Right atrium auricular region (tissue), 2 donors: Measurements from ENCODE around the gene SNX7. TPM values are rescaled to one million over a fixed set of nuclear protein-coding genes. Genes with fewer than 3 reads are reported as not detected.

Source experiments
- DNase-seq: peaks from one replicate; pipeline ENCODE4 v3.0.0-alpha.2; 2019; ENCODE audit warnings: low spot score
- H3K27ac ChIP-seq, 2 donors: fragments of 200-600 bp; sonication (generic); 1 replicate in 1 of 2; 2 replicates in 1 of 2; pipeline ENCODE4 v1.5.1; 2016 to 2019
- H3K27me3 ChIP-seq, 2 donors: fragments of 200-600 bp; sonication (generic); one replicate each; pipeline versions ENCODE4 v1.5.1 to v1.6.0; 2017 to 2019
- H3K36me3 ChIP-seq: fragments of 200-600 bp; sonication (generic); one replicate; pipeline ENCODE4 v1.5.1; 2016
- H3K4me1 ChIP-seq, 2 donors: fragments of 200-600 bp; sonication (generic); one replicate each; pipeline versions ENCODE4 v1.5.1 to v1.6.0; 2017 to 2019
- H3K4me3 ChIP-seq, 2 donors: fragments of 200-600 bp; sonication (generic); 1 replicate in 1 of 2; 2 replicates in 1 of 2; pipeline ENCODE4 v1.5.1; 2017 to 2019; ENCODE audit warnings: mild to moderate bottlenecking in 1 of 2, moderate library complexity in 1 of 2
- H3K9me3 ChIP-seq, 2 donors: fragments of 200-600 bp; sonication (generic); one replicate each; pipeline ENCODE4 v1.5.1; 2019
- CTCF ChIP-seq, 2 donors: fragments of 200-600 bp; sonication (generic); IDR thresholded peaks; one replicate each; pipeline ENCODE4 v1.5.1; 2019; ENCODE audit warnings: antibody characterized with exemption in 2 of 2
- total RNA-seq, 2 donors: library from RNA; depleted of rRNA; stranded (reverse); fragments of >200 nt; gene quantifications; one replicate each; pipeline ENCODE4 v1.1.0, GENCODE V29; 2016

Gene SNX7
- total RNA-seq, 2 donors from 2014 or later = 17.7 to 25.0 TPM

- H3K27ac ChIP-seq = no peak overlapping the region
- TF ChIP-seq CTCF (IDR thresholded peaks at IDR 0.05) = no peak
- H3K4me1 ChIP-seq = peaks cover 0 to 5% of the 10 kb centered on the region in 2 donors
- no peaks in the 10 kb centered on the region for H3K36me3 ChIP-seq
- H3K9me3 ChIP-seq = no peaks in the 10 kb centered on the region
- no peak overlapping the region for H3K4me3 ChIP-seq
- no peaks in the 10 kb centered on the region for H3K27me3 ChIP-seq
- DNase-seq = no peak
These were observed 104.7 kb downstream of the SNX7 start for GRCh38 chr1:98766255-98766654.

- H3K4me3 ChIP-seq = no peak overlapping the region
- no peak overlapping the region for H3K27ac ChIP-seq
- H3K27me3 ChIP-seq = no peaks in the 10 kb centered on the region
- DNase-seq = no peak
- H3K36me3 ChIP-seq = no peaks in the 10 kb centered on the region
- H3K9me3 ChIP-seq = no peaks in the 10 kb centered on the region
- TF ChIP-seq CTCF (IDR thresholded peaks at IDR 0.05) = no peak
- no peaks in the 10 kb centered on the region for H3K4me1 ChIP-seq
These were observed 107.6 kb downstream of the SNX7 start for GRCh38 chr1:98769162-98769561.

GRCh38 chr1:98781906-98782305 is 120.4 kb downstream of the SNX7 start:
- H3K9me3 ChIP-seq = peaks cover 0 to 3% of the 10 kb centered on the region in 2 donors
- H3K36me3 ChIP-seq = no peaks in the 10 kb centered on the region
- TF ChIP-seq CTCF (IDR thresholded peaks at IDR 0.05) = no peak
- no peaks in the 10 kb centered on the region for H3K4me1 ChIP-seq
- no peak for DNase-seq
- no peak overlapping the region for H3K4me3 ChIP-seq
- H3K27ac ChIP-seq = no peak overlapping the region
- H3K27me3 ChIP-seq = no peaks in the 10 kb centered on the region

GRCh38 chr1:98783821-98784220 is 122.3 kb downstream of the SNX7 start:
- Histone ChIP-seq H3K36me3 (no peaks in the 10 kb centered on the region), H3K27ac (no peak overlapping the region), H3K27me3 (no peaks in the 10 kb centered on the region), H3K4me1 (no peaks in the 10 kb centered on the region), H3K9me3 (peaks cover 0 to 7% of the 10 kb centered on the region in 2 donors), H3K4me3 (no peak overlapping the region)
- DNase-seq = no peak
- no peak for TF ChIP-seq CTCF (IDR thresholded peaks at IDR 0.05)

GRCh38 chr1:98791498-98791897 is 130.0 kb downstream of the SNX7 start:
- no peak for TF ChIP-seq CTCF (IDR thresholded peaks at IDR 0.05)
- no peaks in the 10 kb centered on the region for H3K27me3 ChIP-seq
- DNase-seq = no peak
- no peaks in the 10 kb centered on the region for H3K36me3 ChIP-seq
- H3K27ac ChIP-seq = no peak overlapping the region
- peaks cover 0 to 7% of the 10 kb centered on the region in 2 donors for H3K9me3 ChIP-seq
- no peak overlapping the region for H3K4me3 ChIP-seq
- H3K4me1 ChIP-seq = peaks cover 0 to 2% of the 10 kb centered on the region in 2 donors

GRCh38 chr1:98792123-98792522 is 130.6 kb downstream of the SNX7 start:
- no peak for DNase-seq
- peaks cover 0 to 2% of the 10 kb centered on the region in 2 donors for H3K9me3 ChIP-seq
- no peaks in the 10 kb centered on the region for H3K27me3 ChIP-seq
- no peaks in the 10 kb centered on the region for H3K36me3 ChIP-seq
- H3K4me1 ChIP-seq = peaks cover 0 to 2% of the 10 kb centered on the region in 2 donors
- H3K4me3 ChIP-seq = no peak overlapping the region
- no peak for TF ChIP-seq CTCF (IDR thresholded peaks at IDR 0.05)
- no peak overlapping the region for H3K27ac ChIP-seq
